Measurements from ENCODE around the gene NEK1.

DNA sequence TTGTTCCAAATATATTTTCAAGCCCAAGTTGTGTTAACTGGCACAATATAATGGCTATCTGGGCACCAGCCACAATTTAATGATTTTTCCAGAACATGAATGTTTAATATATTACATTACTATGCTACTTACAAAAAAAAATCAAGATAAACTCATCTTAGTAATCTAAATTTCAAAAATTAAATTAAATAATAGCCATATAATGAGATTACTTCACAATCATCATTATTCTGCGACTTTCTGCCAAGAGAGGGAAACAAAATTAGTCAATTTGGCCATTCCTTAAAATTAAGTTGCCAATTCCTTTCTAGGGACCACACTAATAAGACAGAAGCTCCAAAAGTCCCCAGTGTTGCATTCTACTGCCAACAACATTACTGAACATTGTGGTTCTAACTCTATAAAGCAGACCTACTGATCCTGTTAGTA, 7.5 kb downstream of the NEK1 start:
- TF ChIP-seq POLR2A (IDR thresholded peaks at IDR 0.05; ENCODE audit: low read depth, low read length) (no peak), JUN (IDR thresholded peaks at IDR 0.05; ENCODE audit: borderline replicate concordance, insufficient read depth, insufficient read length, low read depth) (no peak), EZH2 (IDR thresholded peaks at IDR 0.05; ENCODE audit: borderline replicate concordance, low read depth, low read length, severe bottlenecking) (no peak), FOS (IDR thresholded peaks at IDR 0.05; ENCODE audit: borderline replicate concordance, insufficient read depth, low read length) (no peak), POLR2AphosphoS5 (IDR thresholded peaks at IDR 0.05; ENCODE audit: insufficient read depth, low read depth, low read length) (no peak), MYC (IDR thresholded peaks at IDR 0.05; ENCODE audit: low read depth, low read length) (no peak), GATA2 (IDR thresholded peaks at IDR 0.05; ENCODE audit: insufficient read depth, insufficient read length, low read depth, low read length) (no peak)
- TF ChIP-seq, protein P1, sequence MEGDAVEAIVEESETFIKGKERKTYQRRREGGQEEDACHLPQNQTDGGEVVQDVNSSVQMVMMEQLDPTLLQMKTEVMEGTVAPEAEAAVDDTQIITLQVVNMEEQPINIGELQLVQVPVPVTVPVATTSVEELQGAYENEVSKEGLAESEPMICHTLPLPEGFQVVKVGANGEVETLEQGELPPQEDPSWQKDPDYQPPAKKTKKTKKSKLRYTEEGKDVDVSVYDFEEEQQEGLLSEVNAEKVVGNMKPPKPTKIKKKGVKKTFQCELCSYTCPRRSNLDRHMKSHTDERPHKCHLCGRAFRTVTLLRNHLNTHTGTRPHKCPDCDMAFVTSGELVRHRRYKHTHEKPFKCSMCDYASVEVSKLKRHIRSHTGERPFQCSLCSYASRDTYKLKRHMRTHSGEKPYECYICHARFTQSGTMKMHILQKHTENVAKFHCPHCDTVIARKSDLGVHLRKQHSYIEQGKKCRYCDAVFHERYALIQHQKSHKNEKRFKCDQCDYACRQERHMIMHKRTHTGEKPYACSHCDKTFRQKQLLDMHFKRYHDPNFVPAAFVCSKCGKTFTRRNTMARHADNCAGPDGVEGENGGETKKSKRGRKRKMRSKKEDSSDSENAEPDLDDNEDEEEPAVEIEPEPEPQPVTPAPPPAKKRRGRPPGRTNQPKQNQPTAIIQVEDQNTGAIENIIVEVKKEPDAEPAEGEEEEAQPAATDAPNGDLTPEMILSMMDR (IDR thresholded peaks at IDR 0.05; ENCODE audit: extremely low read depth in 1 of 2, insufficient read depth in 1 of 2, low read depth in 1 of 2, low read length in 2 of 2), result no peak
- TF ChIP-seq, protein P2, sequence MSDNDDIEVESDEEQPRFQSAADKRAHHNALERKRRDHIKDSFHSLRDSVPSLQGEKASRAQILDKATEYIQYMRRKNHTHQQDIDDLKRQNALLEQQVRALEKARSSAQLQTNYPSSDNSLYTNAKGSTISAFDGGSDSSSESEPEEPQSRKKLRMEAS (IDR thresholded peaks at IDR 0.05; ENCODE audit: insufficient read depth, insufficient read length), result no peak

Data from endothelial cell of umbilical vein (primary cell).